RWPE1 (cell line): ENCODE data around the gene TYRP1.
"Not testable (repeated sequence)": the region's sequence is repeated elsewhere in the genome, so short reads cannot be mapped to it uniquely, and the experiment has no call there.

Experiments used
- CTCF ChIA-PET: fragments of 350-600 bp; sonication (Branson Sonifier 250); formaldehyde crosslinking; extraction: SDS; loops from one replicate; lab custom pipeline; 2021; lab: Yijun Ruan, JAX
- POLR2A ChIA-PET: fragments of 400-600 bp; formaldehyde crosslinking; extraction: SDS; loops from one replicate; lab custom pipeline; 2020; ENCODE audit warnings: antibody characterized with exemption; ENCODE audit not compliant: low non-redundant PET; lab: Yijun Ruan, JAX
- DNase-seq: peaks from one replicate; pipeline ENCODE4 v3.0.0; 2012; ENCODE audit warnings: low spot score
- H3K27ac ChIP-seq: fragments of 450-650 bp; 2 replicates; pipeline ENCODE4 v1.5.1; 2017
- CTCF ChIP-seq: fragments of 450-650 bp; conservative IDR thresholded peaks from 2 replicates; pipeline ENCODE4 v1.5.1; 2017; ENCODE audit warnings: low read depth, mild to moderate bottlenecking

The TYRP1 gene

GRCh38 chr9:12670006-12670405, 23.2 kb upstream of the TYRP1 start:
- CTCF ChIA-PET = no interaction called here
- no peak for TF ChIP-seq CTCF
- POLR2A ChIA-PET = no interaction called here
- H3K27ac ChIP-seq = no peak overlapping the region
- DNase-seq = no peak

GRCh38 chr9:12674961-12675360, 18.2 kb upstream of the TYRP1 start:
- POLR2A ChIA-PET = no interaction called here
- no peak overlapping the region for H3K27ac ChIP-seq
- DNase-seq = no peak
- CTCF ChIA-PET = no interaction called here
- TF ChIP-seq CTCF = no peak

DNA sequence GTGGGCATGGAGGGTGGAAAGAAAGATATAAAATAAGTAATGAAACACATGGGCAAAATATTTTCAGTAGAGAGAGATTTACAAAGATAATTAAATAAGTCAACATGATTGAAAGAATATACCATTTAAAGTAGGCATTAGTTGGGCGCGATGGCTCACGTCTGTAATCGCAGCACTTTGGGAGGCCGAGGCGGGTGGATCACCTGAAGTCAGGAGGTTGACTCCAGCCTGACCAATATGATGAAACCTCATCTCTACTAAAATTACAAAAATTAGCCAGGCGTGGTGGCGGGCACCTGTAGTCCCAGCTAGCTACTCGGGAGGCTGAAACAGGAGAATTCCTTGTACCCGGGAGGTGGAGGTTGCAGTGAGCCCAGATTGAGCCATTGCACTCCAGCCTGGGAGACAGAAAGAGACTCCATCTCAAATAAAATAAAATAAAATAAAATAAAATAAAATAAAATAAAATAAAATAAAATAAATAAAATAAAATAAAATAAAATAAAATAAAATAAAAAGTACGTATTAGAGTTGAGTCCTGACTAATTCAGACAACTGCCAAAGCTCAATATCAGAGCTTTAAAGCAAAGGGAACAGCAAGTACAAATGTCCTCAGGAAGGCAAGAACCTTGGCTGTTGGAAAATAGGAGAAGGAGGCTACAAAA, 15.6 kb upstream of the TYRP1 start:
- DNase-seq, POLR2A ChIA-PET, CTCF ChIA-PET: not testable (repeated sequence)

DNA sequence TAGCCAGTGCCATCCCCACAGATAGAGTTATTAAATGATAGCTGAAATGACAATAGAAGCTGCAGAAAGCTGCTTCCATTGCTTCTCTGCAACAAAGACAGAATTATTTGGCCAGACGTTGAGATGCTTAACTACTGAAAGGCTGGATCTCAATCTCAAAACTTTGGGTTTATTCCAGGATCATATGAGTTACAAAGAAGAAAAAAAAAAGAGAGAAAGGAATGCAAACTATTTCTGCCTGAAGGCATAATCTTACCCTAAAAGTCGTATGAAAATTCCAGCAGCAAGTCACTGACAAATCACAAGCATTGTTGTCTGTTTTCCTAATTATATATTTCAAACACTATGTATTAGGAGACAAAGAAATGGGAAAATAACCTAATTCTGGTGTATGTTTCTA, 12.8 kb upstream of the TYRP1 start:
- ChIA-PET POLR2A (no interaction called here), CTCF (no interaction called here)
- no peak overlapping the region for H3K27ac ChIP-seq
- no peak for TF ChIP-seq CTCF
- DNase-seq = peak; percentile 2

More for the DNA sequence above, 15.6 kb upstream of the TYRP1 start:
- not testable (repeated sequence) for H3K27ac ChIP-seq

GRCh38 chr9:12680757-12681156, 12.4 kb upstream of the TYRP1 start:
- CTCF ChIA-PET = no interaction called here
- TF ChIP-seq CTCF = no peak
- H3K27ac ChIP-seq = no peak overlapping the region
- POLR2A ChIA-PET = no interaction called here
- no peak for DNase-seq

DNA sequence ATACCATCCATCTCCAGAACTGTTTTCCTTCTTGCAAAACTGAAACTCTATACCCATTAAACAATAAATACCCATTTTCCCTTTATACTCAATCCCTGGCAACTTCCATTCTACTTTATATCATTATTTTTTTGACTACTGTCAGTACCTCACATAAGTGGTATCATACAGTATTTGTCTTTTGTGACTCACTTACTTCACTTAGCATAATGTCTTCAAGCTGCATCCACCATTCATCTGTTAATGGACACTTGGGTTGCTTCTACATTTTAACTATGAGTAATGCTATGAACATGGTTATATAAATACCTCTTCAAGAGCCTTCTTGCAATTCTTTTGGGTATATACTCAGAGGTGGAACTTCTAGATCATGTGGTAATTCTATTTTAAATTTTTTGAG, 11.6 kb upstream of the TYRP1 start:
- CTCF ChIA-PET = no interaction called here
- DNase-seq = no peak
- TF ChIP-seq CTCF = no peak

GRCh38 chr9:12684974-12685373, 8.2 kb upstream of the TYRP1 start:
- no peak overlapping the region for H3K27ac ChIP-seq
- POLR2A ChIA-PET = no interaction called here
- DNase-seq = no peak
- CTCF ChIA-PET = no interaction called here
- TF ChIP-seq CTCF = no peak

More for the DNA sequence above, 11.6 kb upstream of the TYRP1 start:
- POLR2A ChIA-PET = no interaction called here
- H3K27ac ChIP-seq = no peak overlapping the region
